Measurements from ENCODE around the gene STIM2. TPM values are rescaled to one million over a fixed set of nuclear protein-coding genes. Genes with fewer than 3 reads are reported as not detected.

STIM2 gene
- total RNA-seq, 1 experiment from 2014 or later: 15.5 TPM

- CTCF ChIA-PET: no interaction called here
- DNase-seq: no peak
- Histone ChIP-seq H3K9me3 (ENCODE audit: low read length) (no peaks in the 10 kb centered on the region), H4K20me1 (ENCODE audit: low read length) (no peaks in the 10 kb centered on the region), H3K4me1 (ENCODE audit: insufficient read depth, low read length) (no peaks in the 10 kb centered on the region), H3K27me3 (ENCODE audit: low read length) (no peaks in the 10 kb centered on the region), H3K27ac (ENCODE audit: low read length) (no peak overlapping the region), H3F3A (ENCODE audit: low read length, unreplicated experiment) (no peaks in the 10 kb centered on the region), H3K9me2 (replicated peaks; ENCODE audit: low read length) (no peaks in the 10 kb centered on the region), H2AFZ (ENCODE audit: low read length) (no peak overlapping the region), H3K4me3 (ENCODE audit: low read length) (no peak overlapping the region), H3K9ac (ENCODE audit: low read length) (no peak overlapping the region), H3K36me3 (ENCODE audit: low read depth, low read length) (no peaks in the 10 kb centered on the region), H3K4me2 (ENCODE audit: low read length) (no peak overlapping the region), H3K79me2 (ENCODE audit: low read length) (no peaks in the 10 kb centered on the region)
- BruUV-seq (replicated peaks): no TSS peak
- no peak for ATAC-seq
- intact Hi-C loops (cut with micrococcal nuclease): no loop called here
- no peak for TF ChIP-seq EZH2phosphoT487 (IDR thresholded peaks at IDR 0.05; ENCODE audit: borderline replicate concordance, low read length)
- no peak for TF ChIP-seq EZH2 (IDR thresholded peaks at IDR 0.05; ENCODE audit: low read length, unreplicated experiment)
- TF ChIP-seq CTCF (conservative IDR thresholded peaks at IDR 0.05; ENCODE audit: low read depth, low read length): no peak
- POLR2A ChIA-PET (ENCODE audit: unreplicated experiment): no interaction called here
These were observed 126.5 kb downstream of the STIM2 start for GRCh38 chr4:26987191-26987590.

GRCh38 chr4:26991057-26991456 is 130.4 kb downstream of the STIM2 start:
- intact Hi-C loops (cut with micrococcal nuclease): no loop called here
- TF ChIP-seq CTCF (conservative IDR thresholded peaks at IDR 0.05; ENCODE audit: low read depth, low read length) (no peak), EZH2 (IDR thresholded peaks at IDR 0.05; ENCODE audit: low read length, unreplicated experiment) (no peak), EZH2phosphoT487 (IDR thresholded peaks at IDR 0.05; ENCODE audit: borderline replicate concordance, low read length) (no peak)
- no peak overlapping the region for H3K27ac ChIP-seq (ENCODE audit: low read length)
- no peaks in the 10 kb centered on the region for H3F3A ChIP-seq (ENCODE audit: low read length, unreplicated experiment)
- BruUV-seq (replicated peaks): no TSS peak
- no peak overlapping the region for H3K4me3 ChIP-seq (ENCODE audit: low read length)
- ChIA-PET POLR2A (ENCODE audit: unreplicated experiment) (no interaction called here), CTCF (no interaction called here)
- H3K9me2 ChIP-seq (replicated peaks; ENCODE audit: low read length): no peaks in the 10 kb centered on the region
- DNase-seq (no peak), ATAC-seq (no peak)
- H3K27me3 ChIP-seq (ENCODE audit: low read length): no peaks in the 10 kb centered on the region
- H3K36me3 ChIP-seq (ENCODE audit: low read depth, low read length): no peaks in the 10 kb centered on the region
- H3K9ac ChIP-seq (ENCODE audit: low read length): no peak overlapping the region
- no peaks in the 10 kb centered on the region for H4K20me1 ChIP-seq (ENCODE audit: low read length)
- H3K9me3 ChIP-seq (ENCODE audit: low read length): no peaks in the 10 kb centered on the region
- no peak overlapping the region for H2AFZ ChIP-seq (ENCODE audit: low read length)
- no peaks in the 10 kb centered on the region for H3K4me1 ChIP-seq (ENCODE audit: insufficient read depth, low read length)
- no peak overlapping the region for H3K4me2 ChIP-seq (ENCODE audit: low read length)
- no peaks in the 10 kb centered on the region for H3K79me2 ChIP-seq (ENCODE audit: low read length)

GRCh38 chr4:26992657-26993361 is 132.2 kb downstream of the STIM2 start:
- no peak for DNase-seq
- TF ChIP-seq EZH2 (IDR thresholded peaks at IDR 0.05; ENCODE audit: low read length, unreplicated experiment) (no peak), CTCF (conservative IDR thresholded peaks at IDR 0.05; ENCODE audit: low read depth, low read length) (no peak), EZH2phosphoT487 (IDR thresholded peaks at IDR 0.05; ENCODE audit: borderline replicate concordance, low read length) (no peak)
- H3F3A ChIP-seq (ENCODE audit: low read length, unreplicated experiment): no peaks in the 10 kb centered on the region
- no peaks in the 10 kb centered on the region for H3K9me3 ChIP-seq (ENCODE audit: low read length)
- no peaks in the 10 kb centered on the region for H3K4me1 ChIP-seq (ENCODE audit: insufficient read depth, low read length)
- H3K27ac ChIP-seq (ENCODE audit: low read length): no peak overlapping the region
- no peaks in the 10 kb centered on the region for H3K79me2 ChIP-seq (ENCODE audit: low read length)
- H3K36me3 ChIP-seq (ENCODE audit: low read depth, low read length): no peaks in the 10 kb centered on the region
- no peak overlapping the region for H3K4me3 ChIP-seq (ENCODE audit: low read length)
- intact Hi-C loops (cut with micrococcal nuclease): no loop called here
- ChIA-PET POLR2A (ENCODE audit: unreplicated experiment) (interaction anchor here (0.6 kb wide), 1 partner anchor 133 kb away, joined by 4 read pairs; no protein-coding TSS in a partner anchor), CTCF (no interaction called here)
- no peak overlapping the region for H2AFZ ChIP-seq (ENCODE audit: low read length)
- H4K20me1 ChIP-seq (ENCODE audit: low read length): no peaks in the 10 kb centered on the region
- H3K9me2 ChIP-seq (replicated peaks; ENCODE audit: low read length): no peaks in the 10 kb centered on the region
- H3K27me3 ChIP-seq (ENCODE audit: low read length): no peaks in the 10 kb centered on the region
- no peak overlapping the region for H3K4me2 ChIP-seq (ENCODE audit: low read length)
- H3K9ac ChIP-seq (ENCODE audit: low read length): no peak overlapping the region
- no TSS peak for BruUV-seq (replicated peaks)
- ATAC-seq: no peak

Data from PC-3 (cell line).